MCF 10A (cell line): Measurements from ENCODE around the gene C7orf25. TPM values are rescaled to one million over a fixed set of nuclear protein-coding genes. Genes with fewer than 3 reads are reported as not detected.

Experiments used
- BruUV-seq: library from RNA; stranded (reverse); fragments of 400-500 nt; replicated peaks from 2 replicates; lab custom pipeline; 2021; lab: Mats Ljungman, UMichigan
- CTCF ChIA-PET: fragments of 300-600 bp; sonication (Branson Sonifier 250); formaldehyde crosslinking; extraction: SDS; loops from one replicate; lab custom pipeline; 2021; ENCODE audit warnings: antibody characterized with exemption, inconsistent platforms; lab: Yijun Ruan, JAX
- POLR2A ChIA-PET: fragments of 300-600, 350-650 bp; sonication (Branson Sonifier 250); formaldehyde crosslinking; extraction: SDS; loops from one replicate; lab custom pipeline; 2020; ENCODE audit warnings: antibody characterized with exemption, inconsistent platforms; lab: Yijun Ruan, JAX
- DNase-seq: peaks from one replicate; pipeline ENCODE4 v3.0.0-alpha.2; 2018; ENCODE audit not compliant: unreplicated experiment
- H3K27ac Mint-ChIP-seq: one replicate; pipeline ENCODE4 v1.8.0; 2022; ENCODE audit warnings: mild to moderate bottlenecking, low read depth, mixed read lengths; ENCODE audit not compliant: unreplicated experiment
- H3K27me3 Mint-ChIP-seq: one replicate; pipeline ENCODE4 v1.8.0; 2022; ENCODE audit warnings: mixed read lengths; ENCODE audit not compliant: insufficient read depth, unreplicated experiment
- H3K36me3 Mint-ChIP-seq: one replicate; pipeline ENCODE4 v1.8.0; 2022; ENCODE audit warnings: mild to moderate bottlenecking, moderate library complexity, mixed read lengths; ENCODE audit not compliant: insufficient read depth, unreplicated experiment
- H3K4me1 Mint-ChIP-seq: one replicate; pipeline ENCODE4 v1.8.0; 2022; ENCODE audit warnings: mixed read lengths; ENCODE audit not compliant: insufficient read depth, unreplicated experiment
- H3K4me3 Mint-ChIP-seq: one replicate; pipeline ENCODE4 v1.8.0; 2022; ENCODE audit warnings: mild to moderate bottlenecking, moderate library complexity, mixed read lengths; ENCODE audit not compliant: unreplicated experiment
- H3K9me3 Mint-ChIP-seq: one replicate; pipeline ENCODE4 v1.8.0; 2022; ENCODE audit warnings: mixed read lengths; ENCODE audit not compliant: unreplicated experiment
- intact Hi-C: fragments of 100-400 bp; cut with micrococcal nuclease; formaldehyde crosslinking; loops from 2 replicates; pipeline ENCODE4 v1.14.1; 2022
- total RNA-seq: library from RNA; stranded (reverse); gene quantifications from 2 replicates; pipeline ENCODE4 v1.2.3, GENCODE V29; 2022
- TF ChIP-seq, protein P1 (sequence below): fragments of 200-600 bp; IDR thresholded peaks from one replicate; pipeline ENCODE4 v1.8.0; 2022; ENCODE audit warnings: antibody characterized with exemption, mild to moderate bottlenecking; ENCODE audit not compliant: unreplicated experiment

Gene C7orf25
- total RNA-seq, 1 experiment from 2014 or later = 5.4 TPM

DNA sequence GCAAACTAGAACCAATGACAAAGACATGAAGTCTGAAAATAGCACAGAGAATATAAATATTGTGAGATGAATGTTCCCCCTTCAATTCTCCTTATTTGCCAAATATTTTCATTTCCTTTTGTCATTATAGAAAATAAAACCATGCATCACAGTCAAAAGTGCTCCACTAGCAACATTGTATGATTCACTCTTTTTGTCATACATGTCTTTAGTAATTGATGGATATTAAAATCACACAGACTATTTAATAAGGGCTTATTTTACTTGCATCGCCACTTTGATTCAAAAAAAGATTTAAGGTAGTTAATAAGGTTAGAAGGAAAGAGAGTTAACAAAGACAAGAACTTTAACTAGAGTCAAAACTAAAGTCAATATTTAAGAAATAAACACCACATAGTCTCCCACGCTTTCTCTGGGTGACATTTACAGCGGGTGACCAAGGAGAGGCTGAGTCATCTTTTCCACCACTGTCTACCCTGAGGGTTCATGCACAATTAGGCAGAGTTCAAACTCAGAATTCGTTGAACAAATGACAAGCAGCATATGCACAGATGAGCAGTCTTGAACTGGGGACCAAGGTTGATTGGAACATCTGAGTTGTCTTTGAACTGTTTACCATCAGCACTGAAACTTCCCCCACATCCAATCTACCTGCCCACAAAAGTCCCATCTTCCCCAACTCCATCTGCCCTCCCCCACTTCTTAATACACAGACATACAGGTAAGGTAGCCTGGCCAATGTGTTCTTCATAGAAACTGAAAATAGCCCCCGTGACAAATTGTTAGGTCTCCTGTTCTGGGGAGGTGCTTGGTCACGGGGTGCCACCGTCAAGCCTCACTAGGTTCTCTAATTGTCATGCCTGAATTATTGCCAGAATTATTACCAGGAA, 42.5 kb downstream of the C7orf25 start:
- CTCF ChIA-PET = interaction anchor here (0.9 kb wide), 1 partner anchor 11 kb away, joined by 3 read pairs; no protein-coding TSS in a partner anchor
- H3K27me3 Mint-ChIP-seq = no peaks in the 10 kb centered on the region
- H3K9me3 Mint-ChIP-seq = peaks cover 3% of the 10 kb centered on the region
- no peak overlapping the region for H3K27ac Mint-ChIP-seq
- no peak overlapping the region for H3K4me3 Mint-ChIP-seq
- BruUV-seq = no TSS peak
- POLR2A ChIA-PET = no interaction called here
- DNase-seq = peak; percentile 43
- H3K36me3 Mint-ChIP-seq = peaks cover 5% of the 10 kb centered on the region
- intact Hi-C loops = no loop called here
- TF ChIP-seq, protein P1, sequence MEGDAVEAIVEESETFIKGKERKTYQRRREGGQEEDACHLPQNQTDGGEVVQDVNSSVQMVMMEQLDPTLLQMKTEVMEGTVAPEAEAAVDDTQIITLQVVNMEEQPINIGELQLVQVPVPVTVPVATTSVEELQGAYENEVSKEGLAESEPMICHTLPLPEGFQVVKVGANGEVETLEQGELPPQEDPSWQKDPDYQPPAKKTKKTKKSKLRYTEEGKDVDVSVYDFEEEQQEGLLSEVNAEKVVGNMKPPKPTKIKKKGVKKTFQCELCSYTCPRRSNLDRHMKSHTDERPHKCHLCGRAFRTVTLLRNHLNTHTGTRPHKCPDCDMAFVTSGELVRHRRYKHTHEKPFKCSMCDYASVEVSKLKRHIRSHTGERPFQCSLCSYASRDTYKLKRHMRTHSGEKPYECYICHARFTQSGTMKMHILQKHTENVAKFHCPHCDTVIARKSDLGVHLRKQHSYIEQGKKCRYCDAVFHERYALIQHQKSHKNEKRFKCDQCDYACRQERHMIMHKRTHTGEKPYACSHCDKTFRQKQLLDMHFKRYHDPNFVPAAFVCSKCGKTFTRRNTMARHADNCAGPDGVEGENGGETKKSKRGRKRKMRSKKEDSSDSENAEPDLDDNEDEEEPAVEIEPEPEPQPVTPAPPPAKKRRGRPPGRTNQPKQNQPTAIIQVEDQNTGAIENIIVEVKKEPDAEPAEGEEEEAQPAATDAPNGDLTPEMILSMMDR = no peak
- peaks cover 20% of the 10 kb centered on the region for H3K4me1 Mint-ChIP-seq

DNA sequence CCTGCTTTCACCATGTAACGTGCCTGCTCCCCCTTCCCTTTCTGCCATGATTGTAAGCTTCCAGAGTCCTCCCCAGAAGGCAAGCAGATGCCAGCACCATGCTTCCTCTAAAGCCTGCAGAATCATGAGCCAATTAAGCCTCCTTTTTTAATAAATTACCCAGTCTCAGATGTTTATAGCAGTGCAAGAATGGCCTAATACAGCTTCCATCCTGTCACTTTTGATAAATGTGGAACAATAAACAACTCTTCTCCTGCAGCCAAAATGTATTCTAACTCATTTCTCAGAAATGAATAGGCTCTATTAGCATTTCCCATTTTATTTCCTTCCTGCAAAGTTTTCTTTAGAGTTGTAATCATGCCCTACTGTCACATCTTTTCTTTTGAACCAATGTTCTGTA, 43.4 kb downstream of the C7orf25 start:
- no TSS peak for BruUV-seq
- H3K4me1 Mint-ChIP-seq = peaks cover 20% of the 10 kb centered on the region
- no peak overlapping the region for H3K4me3 Mint-ChIP-seq
- H3K36me3 Mint-ChIP-seq = peaks cover 5% of the 10 kb centered on the region
- ChIA-PET CTCF (interaction anchor here (0.9 to 1.5 kb wide), 2 partner anchors 8 to 10 kb away, joined by 3 to 4 read pairs; no protein-coding TSS in a partner anchor), POLR2A (no interaction called here)
- intact Hi-C loops = no loop called here
- no peaks in the 10 kb centered on the region for H3K27me3 Mint-ChIP-seq
- H3K9me3 Mint-ChIP-seq = peaks cover 7% of the 10 kb centered on the region
- no peak overlapping the region for H3K27ac Mint-ChIP-seq
- DNase-seq = no peak
- TF ChIP-seq, protein P1 = no peak

Other genes with a start within 250 kb of the C7orf25 start
- 65.5 and 73.8 TPM in 2 replicates for gene PSMA2, start 20.1 kb upstream of the C7orf25 start, total RNA-seq
- 69.8 and 82.0 TPM in 2 replicates for gene MRPL32, start 20.3 kb upstream of the C7orf25 start, total RNA-seq
- gene HECW1, start 200.6 kb upstream of the C7orf25 start, total RNA-seq = 0.27 TPM in 1 of 2 replicates, not detected in the other